Ishikawa (cell line): ENCODE measurements around the gene CLRN3.

ENCODE experiments used
- CEBPB ChIP-seq: IDR thresholded peaks from 2 replicates; pipeline ENCODE4 v1.6.1; 2012
- CREB1 ChIP-seq: IDR thresholded peaks from 2 replicates; pipeline ENCODE4 v1.6.1; 2012; ENCODE audit warnings: low read depth
- EGR1 ChIP-seq: IDR thresholded peaks from 2 replicates; pipeline ENCODE4 v1.6.1; 2012
- EP300 ChIP-seq: IDR thresholded peaks from 2 replicates; pipeline ENCODE4 v1.6.1; 2012; ENCODE audit warnings: borderline replicate concordance
- FOXM1 ChIP-seq: IDR thresholded peaks from 2 replicates; pipeline ENCODE4 v1.6.1; 2012; ENCODE audit warnings: low read depth, borderline replicate concordance
- MAX ChIP-seq: IDR thresholded peaks from 2 replicates; pipeline ENCODE4 v1.6.1; 2012
- NFIC ChIP-seq: IDR thresholded peaks from 2 replicates; pipeline ENCODE4 v1.6.1; 2012
- RAD21 ChIP-seq: IDR thresholded peaks from 2 replicates; pipeline ENCODE4 v1.6.1; 2012; ENCODE audit warnings: low read depth
- TAF1 ChIP-seq: IDR thresholded peaks from 2 replicates; pipeline ENCODE4 v1.6.1; 2012; ENCODE audit warnings: low read depth, mild to moderate bottlenecking
- TCF12 ChIP-seq: IDR thresholded peaks from 2 replicates; pipeline ENCODE4 v1.6.1; 2012; ENCODE audit warnings: low read depth
- TEAD4 ChIP-seq: IDR thresholded peaks from 2 replicates; pipeline ENCODE4 v1.6.1; 2012
- USF1 ChIP-seq: IDR thresholded peaks from 2 replicates; pipeline ENCODE4 v1.6.1; 2012
- YY1 ChIP-seq: IDR thresholded peaks from 2 replicates; pipeline ENCODE4 v1.6.1; 2012; ENCODE audit warnings: low read depth
- ZBTB7A ChIP-seq: IDR thresholded peaks from 2 replicates; pipeline ENCODE4 v1.6.1; 2012; ENCODE audit warnings: low read depth
- TF ChIP-seq, protein P1 (sequence below): IDR thresholded peaks from 2 replicates; pipeline ENCODE4 v1.6.1; 2012; ENCODE audit warnings: low read depth, mild to moderate bottlenecking

Gene CLRN3

GRCh38 chr10:127855591-127855881 lies 37.2 kb downstream of the CLRN3 start:
- TF ChIP-seq USF1 (no peak), EP300 (no peak), ZBTB7A (no peak), NFIC (no peak), MAX (no peak), TEAD4 (no peak), RAD21 (no peak)

DNA sequence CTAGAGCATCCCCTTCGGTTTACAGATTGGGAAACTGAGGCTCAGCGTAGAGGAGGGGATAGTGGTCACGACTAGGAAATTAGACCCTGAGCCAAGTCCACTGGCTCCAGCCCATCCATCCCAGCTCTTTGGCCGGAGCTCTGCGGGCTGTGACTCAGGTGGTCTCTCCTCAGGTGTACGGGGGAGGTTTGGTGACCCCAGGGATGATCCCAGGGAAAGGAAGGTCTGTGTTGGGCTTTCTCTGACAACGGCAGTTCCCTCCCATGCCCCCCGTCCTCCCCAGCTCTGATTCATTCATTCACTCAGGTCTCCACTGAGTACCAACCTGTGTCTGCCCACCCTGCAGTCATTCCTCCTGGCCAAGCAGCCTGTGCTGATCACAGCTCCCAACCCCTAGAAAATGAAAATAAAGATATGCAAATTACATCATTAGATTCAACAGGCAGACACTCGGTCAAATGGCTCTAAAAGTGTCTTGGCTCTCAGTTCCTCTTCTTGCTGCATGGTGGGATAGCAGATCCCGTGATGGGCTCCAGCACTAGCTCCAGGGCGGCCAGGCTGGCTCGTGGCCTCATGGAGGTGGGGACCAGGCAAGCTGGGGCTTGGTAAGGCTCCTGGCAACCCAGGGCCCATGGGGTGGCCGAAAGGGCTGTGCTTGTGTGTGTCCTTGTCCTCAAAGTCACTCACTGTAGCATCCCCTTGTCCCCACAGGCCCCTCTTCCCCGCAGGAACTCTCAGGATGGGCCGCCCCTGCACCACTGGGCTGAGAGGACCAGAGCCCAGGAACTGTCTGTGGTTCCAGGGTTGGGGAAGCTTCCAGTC lies 37.8 kb downstream of the CLRN3 start:
- TF ChIP-seq ZBTB7A = no peak
- no peak for TF ChIP-seq EGR1
- TF ChIP-seq FOXM1 = no peak
- no peak for TF ChIP-seq MAX
- no peak for TF ChIP-seq TCF12
- no peak for TF ChIP-seq NFIC
- no peak for TF ChIP-seq CREB1
- TF ChIP-seq, protein P1, sequence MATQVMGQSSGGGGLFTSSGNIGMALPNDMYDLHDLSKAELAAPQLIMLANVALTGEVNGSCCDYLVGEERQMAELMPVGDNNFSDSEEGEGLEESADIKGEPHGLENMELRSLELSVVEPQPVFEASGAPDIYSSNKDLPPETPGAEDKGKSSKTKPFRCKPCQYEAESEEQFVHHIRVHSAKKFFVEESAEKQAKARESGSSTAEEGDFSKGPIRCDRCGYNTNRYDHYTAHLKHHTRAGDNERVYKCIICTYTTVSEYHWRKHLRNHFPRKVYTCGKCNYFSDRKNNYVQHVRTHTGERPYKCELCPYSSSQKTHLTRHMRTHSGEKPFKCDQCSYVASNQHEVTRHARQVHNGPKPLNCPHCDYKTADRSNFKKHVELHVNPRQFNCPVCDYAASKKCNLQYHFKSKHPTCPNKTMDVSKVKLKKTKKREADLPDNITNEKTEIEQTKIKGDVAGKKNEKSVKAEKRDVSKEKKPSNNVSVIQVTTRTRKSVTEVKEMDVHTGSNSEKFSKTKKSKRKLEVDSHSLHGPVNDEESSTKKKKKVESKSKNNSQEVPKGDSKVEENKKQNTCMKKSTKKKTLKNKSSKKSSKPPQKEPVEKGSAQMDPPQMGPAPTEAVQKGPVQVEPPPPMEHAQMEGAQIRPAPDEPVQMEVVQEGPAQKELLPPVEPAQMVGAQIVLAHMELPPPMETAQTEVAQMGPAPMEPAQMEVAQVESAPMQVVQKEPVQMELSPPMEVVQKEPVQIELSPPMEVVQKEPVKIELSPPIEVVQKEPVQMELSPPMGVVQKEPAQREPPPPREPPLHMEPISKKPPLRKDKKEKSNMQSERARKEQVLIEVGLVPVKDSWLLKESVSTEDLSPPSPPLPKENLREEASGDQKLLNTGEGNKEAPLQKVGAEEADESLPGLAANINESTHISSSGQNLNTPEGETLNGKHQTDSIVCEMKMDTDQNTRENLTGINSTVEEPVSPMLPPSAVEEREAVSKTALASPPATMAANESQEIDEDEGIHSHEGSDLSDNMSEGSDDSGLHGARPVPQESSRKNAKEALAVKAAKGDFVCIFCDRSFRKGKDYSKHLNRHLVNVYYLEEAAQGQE = no peak
- no peak for TF ChIP-seq YY1

- TF ChIP-seq RAD21 = peak; percentile 93
- TF ChIP-seq TAF1 = no peak
- TF ChIP-seq EP300 = no peak
- TF ChIP-seq TEAD4 = no peak
- TF ChIP-seq EGR1 = no peak
- no peak for TF ChIP-seq TCF12
- no peak for TF ChIP-seq FOXM1
- peak; percentile 54; the same call in 1 of the 2 replicates for TF ChIP-seq MAX
Measured at GRCh38 chr10:127853868-127854768, 38.6 kb downstream of the CLRN3 start.

GRCh38 chr10:127852456-127852855 lies 40.3 kb downstream of the CLRN3 start:
- no peak for TF ChIP-seq USF1
- no peak for TF ChIP-seq EGR1
- TF ChIP-seq CEBPB = no peak
- TF ChIP-seq, protein P1 = no peak
- no peak for TF ChIP-seq TCF12
- no peak for TF ChIP-seq ZBTB7A
- TF ChIP-seq RAD21 = no peak
- no peak for TF ChIP-seq YY1
- no peak for TF ChIP-seq TAF1
- TF ChIP-seq TEAD4 = no peak
- TF ChIP-seq CREB1 = no peak
- no peak for TF ChIP-seq EP300
- TF ChIP-seq NFIC = no peak
- TF ChIP-seq MAX = no peak
- no peak for TF ChIP-seq FOXM1

GRCh38 chr10:127851661-127852194 lies 41.0 kb downstream of the CLRN3 start:
- TF ChIP-seq, protein P1 = no peak
- TF ChIP-seq NFIC (no peak), MAX (no peak)
